GM19438 (cell line): ENCODE measurements around the gene ANKRD44.
A peak's percentile ranks its signal among the peaks of the same experiment; 100 is the strongest.

ENCODE experiments used
- ATAC-seq: cut with Tn5 transposase; IDR thresholded peaks from one replicate; pipeline ENCODE4 v1.9.1; 2021; ENCODE audit warnings: low read depth; ENCODE audit not compliant: unreplicated experiment

The ANKRD44 gene

DNA sequence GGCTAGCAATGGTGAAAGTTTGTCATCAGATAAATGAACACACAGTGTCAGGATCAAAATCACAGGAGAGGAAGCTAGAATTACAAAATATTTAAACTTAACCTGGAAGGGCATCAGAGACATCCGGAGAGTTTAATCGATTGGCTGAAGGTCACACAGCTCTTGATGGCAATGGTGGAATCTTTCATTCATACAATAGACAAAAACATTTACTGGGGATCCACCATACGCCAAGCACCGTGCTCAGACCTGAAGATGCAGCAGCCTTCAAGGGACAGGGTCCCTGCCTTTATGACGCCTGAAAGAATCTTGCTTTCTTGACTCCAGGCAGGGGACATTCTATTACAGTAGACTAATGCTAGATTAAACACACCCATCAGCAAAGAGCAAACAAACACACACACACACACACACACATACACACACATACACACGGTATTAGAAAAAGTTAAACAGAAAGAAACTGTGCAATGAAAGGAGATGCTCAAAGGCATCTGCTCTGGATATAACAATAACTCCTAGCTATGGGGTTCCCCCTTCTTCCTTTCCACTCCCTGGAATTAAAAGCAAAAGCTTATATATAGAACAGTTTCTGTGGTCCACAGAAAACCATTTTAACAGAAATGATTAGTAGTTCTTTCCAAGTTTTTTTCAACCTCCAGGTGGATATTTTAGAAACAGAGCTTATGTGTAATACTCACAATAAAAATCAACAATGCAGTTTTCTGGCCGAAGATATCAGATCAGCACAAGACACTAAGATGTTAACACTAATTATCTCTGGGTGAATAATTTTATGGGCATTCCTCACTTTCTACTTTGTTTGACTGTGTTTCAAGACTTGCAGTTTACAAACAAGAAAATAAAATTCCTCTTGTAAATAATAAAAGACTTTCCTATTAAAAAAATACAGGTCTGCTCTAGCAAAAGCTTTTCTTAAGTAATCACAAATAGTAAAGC is 151.7 kb downstream of the ANKRD44 start:
- ATAC-seq: no peak

DNA sequence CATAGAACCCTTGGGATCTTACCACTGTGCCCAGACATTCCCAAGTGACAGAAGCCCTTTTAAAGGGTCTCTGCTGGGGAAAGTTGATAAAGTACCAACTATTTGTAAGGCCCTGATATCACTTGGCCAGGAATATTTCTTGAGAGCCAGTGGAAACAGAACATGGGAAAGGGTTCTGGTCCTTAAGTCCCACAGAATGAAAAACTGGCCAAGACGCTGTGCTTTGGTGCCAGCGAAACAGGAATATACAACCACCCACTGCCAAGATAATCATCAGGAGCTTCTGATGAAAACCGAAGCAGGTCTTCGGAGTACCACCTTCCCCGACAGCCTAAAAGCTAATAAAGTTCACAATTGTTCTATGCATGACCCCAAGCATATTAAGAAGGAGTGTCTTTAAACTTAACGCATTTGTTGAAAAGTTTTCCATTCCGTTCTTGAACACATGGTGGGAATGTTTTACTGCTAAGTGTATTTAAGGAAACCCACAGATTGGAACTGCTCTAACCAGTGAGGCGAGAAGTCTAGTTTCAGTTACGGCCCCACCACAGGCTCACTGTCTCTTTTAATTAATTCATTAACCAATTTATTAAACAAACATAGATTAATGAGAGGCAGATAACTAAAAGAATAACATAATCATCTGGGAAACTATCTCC is 152.6 kb downstream of the ANKRD44 start:
- ATAC-seq: no peak

DNA sequence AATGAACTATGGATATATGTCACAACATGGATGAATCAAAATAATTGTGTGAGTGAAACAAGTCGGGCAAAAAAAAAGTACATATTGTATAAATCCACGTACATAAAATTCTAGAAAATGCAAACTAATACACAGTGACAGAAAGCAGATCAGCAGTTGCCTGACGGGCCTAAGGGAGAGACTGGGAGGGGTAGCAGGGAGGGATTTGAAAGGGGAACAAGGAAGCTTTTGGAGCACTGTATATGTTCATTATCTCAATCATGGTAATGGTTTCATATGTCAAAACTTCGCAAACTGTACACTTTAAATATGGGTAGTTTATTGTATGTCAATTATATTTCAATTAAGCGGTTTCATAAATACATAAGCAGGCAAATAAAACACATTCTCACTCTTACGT is 153.8 kb downstream of the ANKRD44 start:
- ATAC-seq: no peak

DNA sequence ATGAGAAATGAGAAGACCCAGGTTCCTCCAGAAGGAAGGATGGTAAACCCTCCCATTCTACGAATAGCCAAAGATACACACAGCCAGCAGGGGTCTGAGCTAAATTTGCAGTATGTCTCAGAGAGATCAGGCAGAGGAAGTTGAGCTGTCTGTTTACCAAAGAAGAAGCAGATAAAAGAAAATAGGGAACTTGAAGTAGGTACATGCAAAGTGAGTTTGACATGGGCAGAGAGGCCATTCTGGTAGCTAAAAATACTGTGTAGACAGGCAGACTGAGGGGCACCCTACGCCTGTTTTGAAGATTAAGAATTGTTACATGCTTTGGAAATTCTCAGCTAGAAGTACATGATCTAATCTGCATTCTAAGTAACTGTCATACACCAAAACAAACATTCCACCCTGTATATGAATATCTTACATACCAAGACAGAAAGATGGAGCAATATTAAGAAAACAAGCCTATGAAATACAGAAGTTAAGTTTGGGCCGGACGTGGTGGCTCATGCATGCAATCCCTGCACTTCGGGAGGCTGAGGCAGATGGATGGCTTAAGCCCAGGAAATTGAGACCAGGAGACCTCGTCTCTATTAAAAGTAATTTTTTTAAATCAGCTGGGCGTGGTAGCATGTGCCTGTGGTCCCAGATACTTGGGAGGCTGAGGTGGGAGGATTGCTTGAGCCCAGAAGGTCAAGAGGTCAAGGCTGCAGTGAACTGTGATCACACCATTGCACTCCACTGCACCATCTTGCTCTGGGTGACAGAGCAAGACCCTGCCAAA is 157.9 kb downstream of the ANKRD44 start:
- ATAC-seq: peak; percentile 64

DNA sequence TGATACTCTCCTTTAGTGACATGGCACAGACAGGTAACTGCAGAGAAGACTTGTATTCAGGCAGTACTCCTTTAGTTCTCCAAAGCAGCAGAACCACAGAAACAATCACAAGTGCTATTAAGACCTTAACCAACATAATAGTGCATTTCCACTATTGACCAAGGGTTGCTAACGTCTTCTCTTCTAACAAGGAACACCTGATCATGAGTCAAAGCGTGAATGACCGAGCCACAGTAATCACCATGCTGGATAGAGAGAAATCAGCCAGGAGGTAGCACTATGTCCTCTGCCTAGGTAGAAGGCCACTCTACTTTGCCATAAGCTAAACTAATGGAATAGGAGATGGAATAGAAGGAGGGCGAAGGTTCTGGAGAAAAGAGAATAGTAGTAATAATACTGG is 161.0 kb downstream of the ANKRD44 start:
- no peak for ATAC-seq

DNA sequence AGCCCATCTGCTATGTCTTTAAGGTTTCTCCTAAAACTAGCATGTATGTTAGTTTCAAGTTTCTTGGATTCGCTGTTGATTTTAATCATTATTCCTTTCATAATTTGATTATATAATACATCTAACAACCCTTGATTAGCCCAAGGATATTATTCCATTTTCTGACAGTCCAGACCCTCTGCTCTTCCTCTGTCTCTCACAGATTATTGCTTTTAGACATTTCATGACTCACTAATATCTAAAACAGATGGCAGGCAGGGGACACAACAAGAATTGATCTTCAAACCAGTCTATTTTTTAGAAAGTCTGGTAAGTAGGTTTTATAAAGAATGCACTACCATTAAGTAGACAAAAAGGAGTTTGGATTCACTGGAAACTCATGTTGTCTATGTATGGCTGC is 162.2 kb downstream of the ANKRD44 start:
- ATAC-seq: no peak

DNA sequence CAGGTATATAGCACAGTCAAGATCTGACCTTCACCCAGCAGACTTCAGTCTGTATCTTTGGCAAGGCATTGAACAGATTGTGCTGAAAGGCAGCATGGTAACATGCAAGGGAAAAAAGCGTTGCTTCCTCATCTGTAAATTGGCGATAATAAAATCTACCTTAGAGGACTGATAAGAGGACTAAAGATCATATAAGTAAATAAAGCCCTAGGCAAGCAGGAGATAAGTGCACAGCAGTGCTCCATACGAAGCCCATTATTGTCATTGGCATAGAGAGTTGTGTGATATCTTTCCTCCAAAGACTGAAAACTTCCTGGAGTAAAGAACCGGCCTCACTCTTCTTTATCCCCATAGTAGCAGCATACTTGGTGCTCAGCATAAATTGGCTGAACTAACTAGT is 162.6 kb downstream of the ANKRD44 start:
- no peak for ATAC-seq

DNA sequence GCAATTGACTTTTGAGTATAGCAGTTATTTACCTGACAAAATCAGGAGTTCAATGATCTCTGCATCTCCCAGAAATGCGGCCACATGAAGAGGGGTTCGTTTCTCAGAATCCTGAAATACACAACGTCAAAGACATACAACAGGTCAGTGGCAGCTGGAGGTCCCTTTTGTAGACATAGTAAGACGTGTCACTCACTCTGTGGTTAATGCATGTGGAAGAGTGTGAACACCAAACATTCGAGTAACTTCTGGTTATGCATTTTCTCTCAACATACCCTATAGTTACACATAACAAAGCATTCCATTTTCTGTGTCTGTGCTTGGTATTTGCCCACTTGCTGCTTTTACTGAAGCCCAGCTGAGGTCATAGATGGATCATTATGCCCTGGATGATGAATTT is 163.6 kb downstream of the ANKRD44 start:
- ATAC-seq: no peak

DNA sequence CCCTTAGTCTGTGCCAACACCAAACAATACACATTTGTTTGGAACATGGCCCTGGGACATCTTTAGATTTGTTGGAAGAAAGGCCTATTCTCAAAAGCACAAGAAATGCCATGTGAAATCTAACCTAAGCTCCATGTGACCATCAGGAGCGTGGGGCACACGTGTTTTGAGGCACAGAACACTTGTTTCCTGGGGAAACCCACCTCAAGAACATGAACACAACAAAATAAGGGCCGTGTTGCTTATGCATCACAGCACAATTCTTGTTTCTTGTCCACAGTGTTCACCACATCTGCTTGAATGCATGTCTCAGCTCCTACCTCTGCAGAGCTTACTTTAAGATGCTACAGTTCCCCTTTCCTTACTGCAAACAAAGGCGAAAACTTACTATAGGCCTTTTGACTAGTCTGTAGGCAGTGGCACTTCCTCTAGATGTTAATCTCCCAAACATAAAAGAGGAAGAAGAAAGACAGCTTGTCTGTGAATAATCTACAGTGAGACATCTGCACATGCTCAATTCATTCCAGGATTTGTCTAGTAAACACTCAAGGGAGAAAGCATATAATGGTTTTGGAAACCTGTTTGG is 165.0 kb downstream of the ANKRD44 start:
- peak; percentile 96 for ATAC-seq

DNA sequence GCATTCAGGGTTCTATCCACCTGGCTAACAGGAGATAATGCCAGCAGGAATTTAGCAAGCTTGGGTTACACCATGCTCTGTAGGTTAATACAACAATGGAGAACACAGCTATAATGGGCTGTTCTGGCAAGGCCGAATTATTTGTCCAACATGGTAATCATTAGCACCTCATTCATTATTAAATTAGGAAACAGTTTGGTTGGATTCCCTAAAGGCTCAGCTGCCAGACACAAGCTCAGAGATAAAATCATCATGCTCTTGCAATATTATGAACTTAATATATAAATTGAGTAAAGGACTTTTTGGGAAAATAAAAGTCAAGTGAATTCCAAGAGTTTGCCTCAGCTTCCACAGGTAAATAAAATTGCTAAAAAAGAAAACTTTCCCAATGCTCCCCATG is 166.4 kb downstream of the ANKRD44 start:
- ATAC-seq: no peak

DNA sequence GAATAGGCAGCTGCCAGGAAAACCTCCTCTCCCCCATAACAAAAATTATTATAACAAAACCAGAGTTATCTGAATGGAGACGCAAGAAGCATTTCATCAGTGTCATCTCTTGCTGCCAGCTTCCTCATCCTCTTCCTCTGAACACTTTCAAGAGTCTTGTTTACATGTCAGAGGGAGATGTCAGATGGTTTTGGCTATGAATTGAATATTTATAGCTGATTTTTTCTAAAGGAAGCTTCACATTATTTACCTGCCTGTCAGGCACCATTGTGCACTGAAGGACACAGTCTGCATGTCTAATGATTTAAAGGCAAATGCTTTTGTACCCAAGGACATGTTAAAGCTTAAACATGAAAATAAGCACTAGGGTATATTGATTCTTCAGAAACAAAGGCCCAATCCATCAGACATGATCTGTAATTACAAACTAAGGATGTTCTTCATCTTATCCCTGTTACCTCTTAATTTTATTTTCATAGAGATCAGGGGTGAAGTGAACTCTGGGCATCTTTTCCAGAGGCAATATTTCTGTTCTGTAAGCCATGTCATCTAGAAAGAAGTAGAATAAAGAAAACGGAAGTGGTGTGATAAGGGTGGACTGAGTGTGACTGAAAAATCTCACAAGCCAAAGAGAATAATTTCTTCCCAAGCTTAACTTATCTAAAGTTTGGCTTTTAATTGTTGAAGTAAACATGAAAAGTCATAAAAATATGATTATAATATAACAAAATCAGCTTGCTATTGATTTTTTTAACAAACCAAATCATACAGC is 168.7 kb downstream of the ANKRD44 start:
- ATAC-seq: no peak

DNA sequence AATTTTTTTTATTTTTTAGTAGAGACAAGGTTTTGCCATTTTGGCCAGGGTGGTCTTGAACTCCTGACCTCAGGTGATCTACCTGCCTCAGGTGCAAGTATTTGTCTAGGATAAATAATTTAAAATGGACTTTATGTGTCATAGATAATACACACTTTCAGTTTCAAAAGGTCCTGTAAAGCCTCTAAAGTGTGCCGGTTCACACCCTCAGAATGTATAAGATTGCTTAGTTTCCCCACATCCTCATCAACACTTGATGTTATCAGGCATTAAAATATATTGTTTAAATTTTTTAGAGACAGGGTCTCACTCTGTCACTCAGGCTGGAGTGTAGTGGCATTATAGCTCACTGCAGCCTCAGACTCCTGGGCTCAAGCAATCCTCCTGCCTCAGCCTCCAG is 170.5 kb downstream of the ANKRD44 start:
- ATAC-seq: no peak

DNA sequence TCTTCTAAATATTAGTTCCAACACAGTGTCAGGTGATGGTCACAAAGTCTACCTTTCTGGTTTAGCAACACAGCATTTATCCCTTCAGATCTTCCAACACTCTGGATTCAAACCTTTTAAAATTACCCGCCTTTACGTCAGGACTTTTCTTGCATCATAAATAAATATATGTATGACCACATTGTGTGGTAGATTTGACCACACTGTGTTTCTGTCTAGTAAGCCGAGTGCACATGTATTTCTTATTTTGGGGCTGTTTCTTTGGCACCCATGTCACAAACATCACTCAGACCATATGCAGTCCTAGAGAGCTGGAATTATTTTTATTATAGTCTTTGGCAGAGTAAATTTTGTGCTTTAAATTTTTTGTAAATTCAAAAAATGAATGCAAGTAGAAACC is 172.1 kb downstream of the ANKRD44 start:
- no peak for ATAC-seq

DNA sequence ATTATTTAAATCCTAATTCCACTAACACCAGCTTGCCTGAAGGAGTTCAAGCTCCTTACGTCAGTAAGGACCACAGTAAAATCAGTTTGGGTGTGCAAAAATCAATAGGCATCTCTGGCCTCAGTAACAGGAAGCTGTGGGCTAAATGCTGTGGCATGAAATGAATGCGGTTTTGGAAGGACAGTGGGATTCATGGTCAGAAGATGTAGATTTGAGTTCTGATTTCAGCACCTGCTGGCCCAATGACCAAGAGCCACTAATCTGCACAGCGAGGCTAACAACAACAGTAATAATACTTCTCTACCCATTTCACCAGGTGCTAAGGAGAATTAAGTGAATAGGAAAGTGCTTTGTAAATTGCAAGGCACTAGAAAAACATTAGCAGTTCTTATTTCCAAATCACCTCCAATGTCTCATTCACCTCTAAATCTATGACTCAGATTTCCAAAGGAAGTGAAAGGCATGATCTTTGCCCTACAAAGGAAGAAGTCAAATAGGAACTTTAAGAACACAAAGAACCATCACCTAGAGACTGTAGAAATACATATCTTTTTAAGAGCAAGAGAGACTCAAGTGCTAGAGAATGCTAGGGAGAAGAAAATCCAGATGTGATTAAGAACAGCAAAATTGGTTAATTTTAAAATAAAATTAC is 172.6 kb downstream of the ANKRD44 start:
- no peak for ATAC-seq

DNA sequence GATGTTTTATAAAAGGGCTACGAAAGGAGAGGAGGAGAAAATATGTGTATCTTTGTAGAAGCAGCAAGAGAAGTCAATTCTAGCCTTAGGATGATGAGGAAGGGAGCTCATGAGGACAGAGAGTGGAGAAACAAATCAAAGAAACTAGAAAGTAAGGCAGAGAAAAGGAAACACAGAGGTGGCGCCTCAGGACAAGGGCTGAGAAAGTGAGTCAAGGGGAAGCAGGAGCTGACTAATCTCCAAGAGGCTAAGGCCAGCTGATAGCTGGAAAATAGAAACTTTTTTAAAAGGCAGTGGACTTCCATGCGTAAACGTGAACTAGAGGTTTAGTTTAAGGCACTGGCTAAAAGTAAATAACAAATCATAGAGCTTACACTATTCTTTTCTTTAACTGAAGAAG is 173.3 kb downstream of the ANKRD44 start:
- no peak for ATAC-seq

DNA sequence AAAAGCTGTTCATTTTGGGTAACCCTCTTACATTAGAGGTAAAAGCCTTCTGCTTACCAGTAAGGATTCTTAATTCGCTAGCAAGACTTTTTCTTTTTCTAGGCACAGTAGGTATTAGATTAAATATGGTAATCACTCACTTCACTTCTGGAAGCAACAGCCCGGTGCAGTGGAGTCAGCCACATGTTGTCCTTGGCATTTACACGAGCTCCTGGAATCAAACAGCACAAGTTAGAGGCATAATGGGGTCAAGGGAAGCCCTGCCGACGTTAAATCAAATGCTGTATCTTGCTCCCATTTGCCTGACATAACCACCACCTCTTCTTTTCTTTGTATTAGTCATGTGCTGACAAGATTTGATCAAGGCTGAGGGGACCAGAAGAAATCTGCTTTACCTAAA is 174.1 kb downstream of the ANKRD44 start:
- ATAC-seq: no peak

DNA sequence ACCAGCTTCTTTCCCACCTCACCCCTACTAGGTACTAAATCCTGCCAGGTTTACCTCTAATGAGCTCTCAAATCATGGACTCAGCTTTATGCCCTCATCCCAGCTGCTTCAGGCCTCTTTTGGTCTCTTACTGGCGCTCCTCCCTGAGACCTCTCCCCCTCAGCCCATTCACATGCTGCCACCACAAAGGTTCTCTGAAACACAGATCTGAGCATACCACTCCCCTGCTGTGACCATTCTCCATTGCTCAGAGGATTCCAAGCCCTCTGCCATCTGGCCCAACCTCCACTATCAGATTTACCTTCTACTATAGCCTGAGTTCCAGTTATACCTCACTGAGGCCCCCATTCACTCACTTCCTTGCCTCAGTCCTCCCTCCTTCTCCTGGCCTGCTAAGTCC is 174.8 kb downstream of the ANKRD44 start:
- no peak for ATAC-seq

DNA sequence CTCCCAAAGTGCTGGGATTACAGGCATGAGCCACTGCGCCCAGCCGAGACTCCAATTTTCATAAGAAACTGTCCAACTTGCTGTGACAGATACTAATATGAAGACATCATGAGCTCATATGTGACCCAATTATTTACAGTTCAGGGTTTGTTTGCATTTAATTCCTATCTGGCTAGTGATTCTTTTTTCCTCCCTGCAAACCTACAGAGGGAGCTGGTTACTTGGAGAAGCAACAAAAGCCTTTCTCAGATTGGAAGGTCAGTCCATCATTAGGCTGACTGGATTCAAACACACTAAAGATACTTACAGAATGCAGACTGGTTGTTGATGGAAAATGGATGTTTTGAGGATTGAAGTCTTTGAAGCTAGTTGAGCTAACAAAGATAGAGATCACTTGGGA is 176.4 kb downstream of the ANKRD44 start:
- no peak for ATAC-seq

DNA sequence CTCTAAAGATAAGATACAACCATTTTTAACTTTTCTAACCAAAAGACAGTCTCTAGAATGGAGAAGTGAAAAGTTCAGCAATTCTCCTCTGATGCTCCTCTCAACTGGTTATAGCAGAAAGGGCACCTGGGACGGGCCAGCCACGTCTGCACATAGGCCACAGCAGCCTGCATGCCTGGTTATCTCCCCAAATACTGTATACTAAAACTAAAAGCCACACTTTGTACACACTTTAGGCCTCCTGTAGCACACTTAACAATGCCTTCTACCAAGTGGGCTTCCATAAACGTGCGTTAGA is 179.1 kb downstream of the ANKRD44 start:
- peak; percentile 71 for ATAC-seq

DNA sequence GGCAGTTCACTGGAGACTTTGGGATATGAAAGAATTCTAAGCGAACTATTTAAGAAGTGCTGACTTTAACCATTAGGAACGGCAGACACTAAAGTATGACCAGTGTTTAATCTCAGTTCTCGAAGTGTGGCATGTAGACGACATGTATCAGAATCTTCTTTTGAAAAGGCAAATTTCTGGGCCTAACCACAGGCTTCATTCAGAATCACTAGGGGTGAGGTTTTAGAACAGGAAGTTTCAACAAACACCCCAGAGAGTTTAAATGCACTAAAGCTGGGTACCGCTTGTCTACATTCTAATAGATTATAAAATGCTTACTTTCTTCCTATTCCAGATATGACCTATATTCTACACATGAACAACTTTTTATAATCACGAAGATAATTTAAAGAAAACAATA is 180.3 kb downstream of the ANKRD44 start:
- peak; percentile 78 for ATAC-seq
